Upper lobe of left lung (tissue), 6 donors: ENCODE measurements around the gene CPLX1. TPM values are rescaled to one million over a fixed set of nuclear protein-coding genes. Genes with fewer than 3 reads are reported as not detected.

ENCODE experiments used
- ATAC-seq, 2 donors: fragments of 200-7000 bp; cut with Tn5 transposase; one replicate each; pipeline ENCODE4 v1.9.1; 2022; ENCODE audit warnings: mild to moderate bottlenecking in 2 of 2, moderate library complexity in 2 of 2; ENCODE audit not compliant: low FRiP score in 2 of 2
- DNase-seq, 2 donors: peaks; one replicate each; pipeline ENCODE4 v3.0.0-alpha.2; 2019 to 2020
- H3K27ac ChIP-seq, 4 donors: fragments of 200-600 bp; sonication (generic); one replicate each; pipeline ENCODE4 v1.5.1; 2016 to 2019
- H3K27me3 ChIP-seq, 4 donors: fragments of 200-600 bp; sonication (generic); one replicate each; pipeline ENCODE4 v1.5.1; 2017 to 2019
- H3K36me3 ChIP-seq, 4 donors: fragments of 200-600 bp; sonication (generic); one replicate each; pipeline ENCODE4 v1.5.1; 2016 to 2019
- H3K4me1 ChIP-seq, 4 donors: fragments of 200-600 bp; sonication (generic); one replicate each; pipeline ENCODE4 v1.5.1; 2018 to 2019
- H3K4me3 ChIP-seq, 4 donors: fragments of 200-600 bp; sonication (generic); one replicate each; pipeline ENCODE4 v1.5.1; 2017 to 2019; ENCODE audit warnings: mild to moderate bottlenecking in 2 of 4, moderate library complexity in 1 of 4
- H3K9me3 ChIP-seq, 4 donors: fragments of 200-600 bp; sonication (generic); one replicate each; pipeline ENCODE4 v1.5.1; 2018 to 2019
- CTCF ChIP-seq, 6 experiments: fragments of 450-650 bp in 4 of 6; fragments of 200-600 bp in 2 of 6; sonication (generic) in 2 of 6; IDR thresholded peaks; one replicate each; pipeline ENCODE4 v1.5.1; 2016 to 2019; ENCODE audit warnings: antibody characterized with exemption in 6 of 6
- EP300 ChIP-seq, 4 donors: sonication (generic); formaldehyde crosslinking; IDR thresholded peaks; one replicate each; pipeline ENCODE4 v1.5.1; 2017; ENCODE audit warnings: antibody characterized with exemption in 4 of 4, control low read depth in 2 of 4
- POLR2A ChIP-seq, 4 donors: fragments of 450-650 bp; IDR thresholded peaks; one replicate each; pipeline ENCODE4 v1.5.1; 2016 to 2017; ENCODE audit warnings: antibody characterized with exemption in 4 of 4, mild to moderate bottlenecking in 2 of 4
- POLR2AphosphoS5 ChIP-seq, 2 donors: sonication (generic); formaldehyde crosslinking; IDR thresholded peaks; one replicate each; pipeline ENCODE4 v1.5.1; 2017; ENCODE audit warnings: antibody characterized with exemption in 2 of 2
- WGBS, 2 donors: methylation state at CpG; one replicate each; pipeline ENCODE4 v1.1.5; 2017 to 2018; 5-methylcytosine and 5-hydroxymethylcytosine counted together
- total RNA-seq, 6 donors: library from RNA; depleted of rRNA in 4 of 6; stranded (reverse); fragments of >200 nt in 4 of 6; gene quantifications; one replicate each; pipeline versions ENCODE4 v1.1.0 to v1.2.1, GENCODE V29; 2016 to 2021
- donor health status: DM: no; HTN: no; CAD: no; lungs with moderate emphysema.
- donor health status: DM: no; HTN: yes; CAD: no; lungs with severe emphysema.

The CPLX1 gene
- total RNA-seq, 6 donors from 2014 or later, result 0.61 to 4.2 (median 1.8) TPM

DNA sequence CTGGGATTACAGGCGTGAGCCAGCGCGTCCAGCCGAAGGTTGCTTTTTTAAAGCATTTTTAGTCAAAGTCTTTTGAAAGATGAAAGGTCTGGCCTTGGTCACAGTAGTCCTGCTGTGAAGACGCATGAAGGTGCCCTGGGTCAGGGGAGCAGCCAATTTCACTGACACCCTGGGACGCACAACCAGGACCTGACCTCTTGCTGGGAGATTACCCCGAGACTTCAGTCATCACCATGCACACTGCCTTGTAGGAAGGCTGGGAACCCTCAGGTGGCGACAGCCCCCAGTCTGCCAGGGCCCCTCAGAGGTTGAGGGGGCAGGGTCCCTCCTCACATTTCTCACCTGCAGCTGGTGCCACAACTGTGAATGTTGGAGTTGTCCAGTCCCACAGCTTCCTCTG, 53.2 kb downstream of the CPLX1 start:
- WGBS, 2 donors, result 87 to 100% methylated on average over 6 to 8 of the region's 8 CpGs
- H3K27ac ChIP-seq, result no peak overlapping the region
- ATAC-seq (no peak), DNase-seq (no peak)
- H3K27me3 ChIP-seq, result no peaks in the 10 kb centered on the region
- no peak for TF ChIP-seq EP300 (IDR thresholded peaks at IDR 0.05)
- no peak for TF ChIP-seq POLR2AphosphoS5 (IDR thresholded peaks at IDR 0.05)
- TF ChIP-seq POLR2A (IDR thresholded peaks at IDR 0.05), result no peak
- TF ChIP-seq CTCF (IDR thresholded peaks at IDR 0.05), result no peak
- peaks cover 15 to 39% (median 21%) of the 10 kb centered on the region in 4 donors for H3K4me1 ChIP-seq
- H3K4me3 ChIP-seq, result no peak overlapping the region
- no peaks in the 10 kb centered on the region for H3K9me3 ChIP-seq
- peaks cover 7 to 94% (median 45%) of the 10 kb centered on the region in 4 donors for H3K36me3 ChIP-seq

DNA sequence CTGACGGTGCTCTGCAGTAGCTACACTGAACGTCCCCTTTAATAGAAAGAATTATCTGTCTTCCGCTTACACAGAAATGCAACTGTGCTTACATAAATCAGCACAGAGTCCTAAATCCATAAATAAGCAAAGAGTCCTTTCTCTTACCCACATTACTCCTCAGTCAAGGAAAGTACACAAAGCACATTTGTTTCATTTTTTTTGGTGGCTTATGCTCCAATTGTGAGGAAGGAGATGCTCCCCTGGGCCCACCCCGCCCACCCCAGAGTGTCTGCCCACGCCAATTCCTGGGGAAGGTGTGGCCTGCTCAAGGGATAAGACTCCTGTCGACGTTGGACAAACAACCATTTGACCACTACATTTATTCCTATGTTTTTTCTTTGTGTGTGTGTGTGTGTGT, 53.8 kb downstream of the CPLX1 start:
- no peak for TF ChIP-seq EP300 (IDR thresholded peaks at IDR 0.05)
- TF ChIP-seq POLR2A (IDR thresholded peaks at IDR 0.05), result no peak
- TF ChIP-seq POLR2AphosphoS5 (IDR thresholded peaks at IDR 0.05), result no peak
- TF ChIP-seq CTCF (IDR thresholded peaks at IDR 0.05), result no peak
- H3K4me1 ChIP-seq, result peaks cover 15 to 39% (median 19%) of the 10 kb centered on the region in 4 donors
- no peaks in the 10 kb centered on the region for H3K9me3 ChIP-seq
- peak; percentile 15 to 72 for ATAC-seq
- H3K36me3 ChIP-seq, result peaks cover 7 to 94% (median 50%) of the 10 kb centered on the region in 4 donors
- H3K27me3 ChIP-seq, result no peaks in the 10 kb centered on the region
- WGBS, 2 donors, result 66 to 72% methylated on average over 7 of the region's 7 CpGs
- H3K4me3 ChIP-seq, result no peak overlapping the region
- H3K27ac ChIP-seq, result no peak overlapping the region
- DNase-seq, result no peak

GRCh38 chr4:771464-771863, 54.5 kb downstream of the CPLX1 start:
- Histone ChIP-seq H3K4me1 (peaks cover 15 to 36% (median 18%) of the 10 kb centered on the region in 4 donors), H3K4me3 (no peak overlapping the region), H3K27me3 (no peaks in the 10 kb centered on the region), H3K27ac (no peak overlapping the region), H3K9me3 (no peaks in the 10 kb centered on the region), H3K36me3 (peaks cover 13 to 94% (median 54%) of the 10 kb centered on the region in 4 donors)
- 66 to 76% methylated on average over 3 to 6 of the region's 6 CpGs for WGBS, 2 donors
- no peak for TF ChIP-seq POLR2A (IDR thresholded peaks at IDR 0.05)
- no peak for TF ChIP-seq POLR2AphosphoS5 (IDR thresholded peaks at IDR 0.05)
- TF ChIP-seq EP300 (IDR thresholded peaks at IDR 0.05), result no peak
- TF ChIP-seq CTCF (IDR thresholded peaks at IDR 0.05), result no peak
- no peak for DNase-seq
- ATAC-seq, result peak in 1 of 2 donors; percentile 15

GRCh38 chr4:770022-770421, 55.9 kb downstream of the CPLX1 start:
- DNase-seq, result no peak
- no peak for ATAC-seq
- Histone ChIP-seq H3K36me3 (peaks cover 15 to 94% (median 52%) of the 10 kb centered on the region in 4 donors), H3K9me3 (no peaks in the 10 kb centered on the region), H3K27me3 (no peaks in the 10 kb centered on the region), H3K4me3 (no peak overlapping the region), H3K4me1 (peaks cover 11 to 28% (median 16%) of the 10 kb centered on the region in 4 donors), H3K27ac (no peak overlapping the region)
- WGBS, 2 donors, result 92 to 95% methylated on average over 5 of the region's 5 CpGs
- TF ChIP-seq POLR2A (IDR thresholded peaks at IDR 0.05) (no peak), POLR2AphosphoS5 (IDR thresholded peaks at IDR 0.05) (no peak), EP300 (IDR thresholded peaks at IDR 0.05) (no peak), CTCF (IDR thresholded peaks at IDR 0.05) (no peak)

DNA sequence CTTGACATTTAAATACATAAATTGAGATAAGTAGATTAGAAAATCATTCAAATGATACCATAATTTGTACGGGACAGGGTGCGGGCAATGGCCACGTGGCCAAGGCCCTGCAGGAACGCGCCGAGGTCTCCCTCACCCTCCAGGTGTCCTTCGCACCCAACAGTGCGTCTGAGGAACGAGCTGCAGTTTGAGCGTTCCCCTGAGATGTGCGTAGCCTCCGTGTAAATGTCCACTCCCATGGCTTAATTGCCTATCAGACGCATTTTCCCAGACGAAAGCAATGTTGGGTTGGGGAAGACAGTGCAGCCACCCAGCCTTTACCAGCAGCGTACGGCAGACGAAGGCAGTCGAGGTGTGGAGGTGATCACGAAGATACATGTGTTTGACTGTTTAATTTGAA, 56.4 kb downstream of the CPLX1 start:
- no peak for TF ChIP-seq POLR2A (IDR thresholded peaks at IDR 0.05)
- no peak for TF ChIP-seq CTCF (IDR thresholded peaks at IDR 0.05)
- TF ChIP-seq POLR2AphosphoS5 (IDR thresholded peaks at IDR 0.05), result no peak
- no peak for TF ChIP-seq EP300 (IDR thresholded peaks at IDR 0.05)
- no peaks in the 10 kb centered on the region for H3K27me3 ChIP-seq
- no peaks in the 10 kb centered on the region for H3K9me3 ChIP-seq
- DNase-seq, result peak in 1 of 2 donors; percentile 30
- H3K4me3 ChIP-seq, result no peak overlapping the region
- WGBS, 2 donors, result 92% methylated on average over 19 of the region's 19 CpGs
- H3K36me3 ChIP-seq, result peaks cover 14 to 94% (median 52%) of the 10 kb centered on the region in 4 donors
- H3K27ac ChIP-seq, result no peak overlapping the region
- ATAC-seq, result no peak
- peaks cover 7 to 26% (median 13%) of the 10 kb centered on the region in 4 donors for H3K4me1 ChIP-seq
